Stimulated activated CD8-positive, alpha-beta memory T cell treated with anti-CD3 and anti-CD28 coated beads, Interleukin-12 subunit alpha, Interleukin-12 subunit beta, amount 100 ng/mL, for 4 hours (primary cell): Measurements from ENCODE around the gene MAPK8IP2.
"Not testable (repeated sequence)": the region's sequence is repeated elsewhere in the genome, so short reads cannot be mapped to it uniquely, and the experiment has no call there.

Source experiments
- DNase-seq: peaks from one replicate; pipeline ENCODE4 v3.0.0-alpha.2; 2020; ENCODE audit warnings: low read depth

The MAPK8IP2 gene

GRCh38 chr22:50635591-50635990 is 35.0 kb downstream of the MAPK8IP2 start:
- no peak for DNase-seq

DNA sequence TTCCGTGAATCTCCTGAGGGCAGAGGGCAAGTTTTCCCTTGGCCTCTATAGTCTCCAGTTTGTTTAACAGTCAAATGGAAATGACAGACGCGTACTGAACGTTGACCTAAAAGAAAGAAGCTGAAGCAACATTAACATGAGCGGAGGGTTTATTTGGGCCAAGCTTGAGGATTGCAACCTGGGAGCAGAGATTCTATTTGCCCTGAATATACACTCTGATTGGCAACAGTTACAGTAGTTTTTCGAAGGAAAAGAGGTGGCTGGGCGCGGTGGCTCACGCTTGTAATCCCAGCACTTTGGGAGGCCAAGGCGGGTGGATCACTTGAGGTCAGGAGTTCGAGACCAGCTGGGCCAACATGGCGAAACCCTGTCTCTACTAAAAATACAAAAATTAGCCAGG is 39.7 kb downstream of the MAPK8IP2 start:
- not testable (repeated sequence) for DNase-seq

- no peak for DNase-seq
These were observed 40.5 kb downstream of the MAPK8IP2 start for GRCh38 chr22:50640857-50641647.

DNA sequence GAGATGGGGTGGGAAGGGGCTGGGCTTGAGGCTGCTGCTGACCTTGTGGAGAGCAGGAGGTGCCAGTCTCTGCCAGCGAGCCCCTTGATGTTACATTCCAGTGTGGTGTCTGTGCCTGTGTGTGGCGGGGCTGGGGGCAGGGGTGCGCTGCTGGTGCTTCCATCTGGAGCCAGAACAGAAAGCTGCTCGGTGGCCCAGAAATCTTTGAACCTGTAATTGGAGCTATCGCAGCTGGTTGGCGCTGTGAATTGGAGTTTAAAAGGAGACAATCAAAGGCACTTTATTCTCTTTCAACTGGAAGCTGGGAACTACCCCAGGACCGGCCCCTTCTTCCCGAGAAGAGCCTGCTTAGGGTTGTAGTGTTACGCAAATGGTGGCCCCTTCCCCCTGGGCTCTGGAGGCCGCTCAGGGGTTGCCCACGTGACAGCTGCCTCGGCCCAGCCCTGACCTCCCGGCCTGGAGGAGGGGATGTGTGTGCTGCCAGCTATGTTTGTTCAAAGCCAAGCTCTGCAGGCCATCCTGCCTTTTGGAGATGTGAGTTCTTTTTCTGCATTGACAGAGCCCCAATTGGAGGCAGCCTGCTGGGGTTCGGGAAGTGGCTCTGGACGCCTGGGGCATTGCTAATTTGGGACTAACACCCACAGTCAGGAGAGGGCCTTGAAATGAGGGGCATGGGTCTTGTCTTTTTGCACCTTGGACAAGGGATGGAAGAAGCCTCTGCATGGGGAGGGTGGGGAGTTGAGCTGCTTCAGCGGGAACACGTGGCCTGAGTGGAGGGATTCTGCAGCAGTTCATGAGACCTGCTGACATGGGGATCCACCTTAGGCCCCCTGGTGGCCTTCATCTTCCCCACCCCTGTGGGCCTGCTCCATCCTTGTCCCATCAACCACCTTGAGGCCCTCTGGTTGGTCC is 41.4 kb downstream of the MAPK8IP2 start:
- DNase-seq, result no peak

DNA sequence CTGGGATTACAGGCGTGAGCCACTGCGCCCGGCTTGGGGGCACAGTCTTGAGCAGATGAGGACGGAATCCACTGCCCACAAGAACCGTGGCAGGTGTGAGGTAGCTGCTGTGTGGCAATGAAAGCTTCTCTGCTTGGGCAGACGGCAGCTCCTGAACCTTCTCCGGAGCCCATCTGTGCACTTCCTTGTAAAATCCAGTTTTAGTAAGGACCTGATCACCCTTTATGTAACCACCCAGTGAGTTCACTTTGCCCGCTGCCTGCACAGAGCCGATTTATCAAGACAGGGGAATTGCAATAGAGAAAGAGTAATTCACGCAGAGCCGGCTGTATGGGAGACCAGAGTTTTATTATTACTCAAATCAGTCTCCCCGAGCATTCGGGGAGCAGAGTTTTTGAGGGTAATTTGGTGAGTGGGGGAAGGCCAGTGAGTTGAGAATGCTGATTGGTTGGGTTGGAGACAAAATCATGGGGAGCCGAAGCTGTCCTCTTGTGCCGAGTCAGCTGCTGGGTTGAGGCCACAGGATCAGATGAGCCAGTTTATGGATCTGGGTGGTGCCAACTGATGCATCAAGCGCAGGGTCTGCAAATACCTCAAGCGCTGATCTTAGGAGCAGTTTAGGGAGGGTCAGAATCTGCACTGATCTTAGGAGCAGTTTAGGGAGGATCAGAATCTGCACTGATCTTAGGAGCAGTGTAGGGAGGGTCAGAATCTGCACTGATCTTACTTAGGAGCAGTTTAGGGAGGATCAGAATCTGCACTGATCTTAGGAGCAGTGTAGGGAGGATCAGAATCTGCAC is 42.6 kb downstream of the MAPK8IP2 start:
- not testable (repeated sequence) for DNase-seq

DNA sequence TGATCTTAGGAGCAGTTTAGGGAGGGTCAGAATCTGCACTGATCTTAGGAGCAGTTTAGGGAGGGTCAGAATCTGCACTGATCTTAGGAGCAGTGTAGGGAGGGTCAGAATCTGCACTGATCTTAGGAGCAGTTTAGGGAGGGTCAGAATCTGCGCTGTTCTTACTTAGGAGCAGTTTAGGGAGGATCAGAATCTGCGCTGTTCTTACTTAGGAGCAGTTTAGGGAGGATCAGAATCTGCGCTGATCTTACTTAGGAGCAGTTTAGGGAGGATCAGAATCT is 43.2 kb downstream of the MAPK8IP2 start:
- DNase-seq, result not testable (repeated sequence)

DNA sequence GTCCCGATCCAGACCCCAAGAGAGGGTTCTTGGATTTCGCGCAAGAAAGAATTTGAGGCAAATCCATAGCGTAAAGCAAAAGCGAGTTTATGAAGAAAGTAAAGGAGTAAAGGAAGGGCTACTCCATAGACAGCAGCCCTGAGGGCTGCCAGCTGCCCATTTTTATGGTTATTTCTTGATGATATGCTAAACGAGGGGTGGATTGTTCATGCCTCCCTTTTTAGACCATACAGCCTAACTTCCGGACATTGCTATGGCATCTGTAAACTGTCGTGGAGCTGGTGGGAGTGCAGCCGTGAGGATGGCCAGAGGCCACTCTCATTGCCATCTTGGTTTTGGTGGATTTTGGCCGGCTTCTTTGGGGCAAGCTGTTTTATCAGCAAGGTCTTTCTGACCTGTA is 52.7 kb downstream of the MAPK8IP2 start:
- DNase-seq, result no peak

- DNase-seq, result not testable (repeated sequence)
These were observed 54.1 kb downstream of the MAPK8IP2 start for GRCh38 chr22:50654664-50655063.

GRCh38 chr22:50656122-50657070 is 55.8 kb downstream of the MAPK8IP2 start:
- no peak for DNase-seq

- no peak for DNase-seq
These were observed 57.3 kb downstream of the MAPK8IP2 start for GRCh38 chr22:50657925-50658324.

DNA sequence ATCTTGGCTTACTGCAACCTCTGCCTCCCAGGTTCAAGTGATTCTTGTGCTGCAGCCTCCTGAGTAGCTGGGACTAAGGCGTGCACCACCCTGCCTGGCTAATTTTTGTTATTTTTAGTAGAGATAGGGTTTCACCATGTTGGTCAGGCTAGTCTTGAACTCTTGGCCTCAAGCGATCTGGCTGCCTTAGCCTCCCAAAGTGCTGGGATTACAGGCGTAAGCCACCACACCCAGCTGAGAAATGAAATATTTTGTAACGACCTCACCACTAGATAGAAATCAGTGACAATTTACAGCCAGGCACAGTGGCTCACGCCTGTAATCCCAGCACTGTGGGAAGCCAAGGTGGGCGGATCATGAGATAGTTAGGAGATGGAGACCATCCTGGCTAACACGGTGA is 59.1 kb downstream of the MAPK8IP2 start:
- not testable (repeated sequence) for DNase-seq

DNA sequence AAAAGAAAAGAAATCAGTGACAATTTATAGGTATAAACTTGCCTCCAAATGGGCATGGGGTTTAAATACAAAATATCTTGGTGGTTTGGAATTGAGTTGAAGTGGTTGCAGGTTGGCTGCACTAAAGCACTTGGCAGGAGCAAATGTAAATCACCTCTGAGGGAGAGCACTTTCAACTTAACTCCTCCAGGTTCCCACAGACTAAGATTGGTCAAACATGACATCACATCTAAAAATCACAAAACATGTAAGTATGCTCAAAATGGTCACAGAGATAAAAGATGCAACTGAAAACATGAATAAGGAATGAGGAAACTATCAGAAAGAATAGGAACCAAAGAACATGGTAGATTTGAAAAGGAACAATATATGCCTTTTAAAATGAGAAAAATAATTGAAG is 59.7 kb downstream of the MAPK8IP2 start:
- no peak for DNase-seq
